ENCODE results near the gene YIPF3.

YIPF3 gene

DNA sequence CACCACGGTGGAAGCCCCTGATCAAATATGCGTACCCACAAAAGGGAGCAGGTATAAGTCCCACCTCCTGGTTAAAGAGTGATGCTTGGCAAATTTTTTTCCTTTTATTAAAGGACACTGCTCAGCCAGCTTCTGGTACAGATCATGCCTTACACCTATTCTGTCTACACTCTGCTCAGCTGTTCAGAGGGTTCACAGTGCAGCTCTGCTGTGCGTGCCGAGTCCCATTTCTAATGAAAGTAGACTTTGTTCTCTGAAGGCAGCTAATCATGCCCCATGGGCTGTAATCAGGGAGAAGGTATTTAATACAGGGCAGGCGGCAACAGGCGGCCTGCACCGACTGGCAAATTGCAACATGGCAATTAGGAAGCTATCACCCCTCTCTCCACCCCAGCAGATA lies 22.9 kb downstream of the YIPF3 start:
- TF ChIP-seq TAF1 (IDR thresholded peaks at IDR 0.05; ENCODE audit: low read depth, low read length) (no peak), POU2F2 (IDR thresholded peaks at IDR 0.05; ENCODE audit: low read depth, low read length) (no peak), POLR2A (IDR thresholded peaks at IDR 0.05; ENCODE audit: low read depth, low read length) (no peak), SPI1 (IDR thresholded peaks at IDR 0.05; ENCODE audit: low read depth, low read length) (no peak)
- no peak for FAIRE-seq
- no peak for DNase-seq (ENCODE audit: insufficient read length, low spot score)

DNA sequence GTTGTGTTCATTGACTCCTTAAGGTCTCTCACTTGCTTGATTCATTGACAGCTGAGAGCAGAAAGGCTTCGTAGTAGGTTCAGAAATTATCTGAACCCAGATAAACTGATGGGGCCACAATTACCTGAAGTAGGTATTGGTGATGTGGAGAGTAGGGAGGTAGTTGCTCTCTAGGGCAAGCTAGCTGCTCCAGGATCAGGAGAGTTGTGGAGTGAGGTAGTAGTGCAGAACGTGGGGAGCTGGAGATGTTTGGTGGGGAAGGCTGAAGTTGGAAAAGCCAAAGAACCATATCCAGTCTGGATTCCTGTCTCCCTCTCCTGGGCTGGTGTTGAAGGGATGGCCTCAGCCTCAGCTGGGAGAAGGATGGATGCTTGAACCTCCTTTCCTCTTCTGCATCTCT lies 23.5 kb downstream of the YIPF3 start:
- no peak for FAIRE-seq
- no peak for DNase-seq (ENCODE audit: insufficient read length, low spot score)
- TF ChIP-seq PAX5 (IDR thresholded peaks at IDR 0.05; ENCODE audit: insufficient read depth, low read length, severe bottlenecking) (no peak), POLR2AphosphoS5 (IDR thresholded peaks at IDR 0.05; ENCODE audit: low read depth, low read length) (no peak), SPI1 (IDR thresholded peaks at IDR 0.05; ENCODE audit: low read depth, low read length) (no peak), TAF1 (IDR thresholded peaks at IDR 0.05; ENCODE audit: low read depth, low read length) (no peak), POLR2A (IDR thresholded peaks at IDR 0.05; ENCODE audit: low read depth, low read length) (no peak), POU2F2 (IDR thresholded peaks at IDR 0.05; ENCODE audit: low read depth, low read length) (no peak)

DNA sequence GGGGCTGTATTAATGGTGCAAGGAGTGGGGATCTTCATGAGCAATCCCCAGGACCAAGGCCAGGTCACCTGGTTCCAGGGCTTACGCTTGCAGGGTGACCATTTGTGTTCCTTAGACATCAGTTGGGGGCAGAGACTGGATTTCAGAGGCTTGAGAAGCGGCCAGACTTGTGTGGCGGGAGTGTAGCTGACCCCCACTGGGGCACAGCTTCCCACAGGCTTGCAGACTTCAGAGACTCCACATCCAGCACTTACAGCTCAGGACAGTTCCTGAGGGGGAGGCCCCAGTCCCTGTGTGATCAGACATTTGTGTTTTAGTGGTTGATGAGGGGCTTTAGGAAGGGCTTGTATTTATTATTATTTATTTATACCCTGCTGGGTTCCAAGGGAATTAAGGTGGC lies 24.1 kb downstream of the YIPF3 start:
- DNase-seq (ENCODE audit: insufficient read length, low spot score) = no peak
- no peak for FAIRE-seq
- TF ChIP-seq POLR2AphosphoS5 (IDR thresholded peaks at IDR 0.05; ENCODE audit: low read depth, low read length) = no peak

DNA sequence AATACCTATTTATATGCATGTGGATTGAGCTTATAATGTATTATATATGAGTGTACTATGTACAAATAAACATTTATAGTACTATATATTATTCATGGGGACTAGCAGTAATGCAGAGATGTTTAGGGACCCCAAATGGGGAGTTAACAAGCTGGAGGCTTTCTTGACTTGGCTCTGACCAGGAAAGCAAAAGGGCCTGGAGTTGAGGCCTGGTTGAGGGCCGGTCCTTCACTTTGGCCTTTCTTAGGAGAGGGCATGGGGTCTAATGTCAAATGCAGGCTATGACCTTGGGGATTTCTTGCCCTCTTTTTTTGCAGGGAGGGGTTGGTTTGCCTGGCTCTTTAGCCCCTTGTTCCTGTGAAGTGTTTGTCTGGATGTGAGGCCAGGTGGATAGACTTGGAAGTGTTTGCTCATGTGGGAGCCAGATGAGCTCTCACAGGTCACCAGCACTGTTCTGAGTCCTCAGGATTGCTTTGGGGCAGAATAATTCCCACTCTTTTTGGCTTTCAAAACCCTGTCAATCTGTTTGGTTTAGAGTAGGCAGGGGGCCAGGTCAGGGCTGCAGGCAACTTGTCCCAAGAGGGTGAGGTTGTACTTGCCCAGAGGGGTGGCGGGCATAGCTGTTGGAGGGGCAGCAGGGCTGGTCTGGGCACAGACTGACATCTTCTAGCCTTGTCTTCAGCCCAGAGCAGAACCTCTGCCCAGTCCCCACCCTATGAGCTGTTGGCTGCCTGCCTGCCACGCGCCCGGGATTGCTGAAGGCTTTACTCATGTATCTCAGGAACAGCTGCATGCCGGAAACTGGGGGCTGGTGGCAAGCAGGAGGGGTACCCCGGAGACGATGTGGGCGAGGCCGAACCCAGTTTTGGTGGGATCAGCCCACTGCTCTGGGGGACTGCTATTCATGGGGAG lies 24.7 kb downstream of the YIPF3 start:
- DNase-seq (ENCODE audit: insufficient read length, low spot score) = no peak
- FAIRE-seq = no peak
- no peak for TF ChIP-seq POLR2AphosphoS5 (IDR thresholded peaks at IDR 0.05; ENCODE audit: low read depth, low read length)
- no peak for TF ChIP-seq PAX5 (IDR thresholded peaks at IDR 0.05; ENCODE audit: insufficient read depth, low read length, severe bottlenecking)
- TF ChIP-seq POU2F2 (IDR thresholded peaks at IDR 0.05; ENCODE audit: low read depth, low read length) = no peak
- no peak for TF ChIP-seq POLR2A (IDR thresholded peaks at IDR 0.05; ENCODE audit: low read depth, low read length)
- TF ChIP-seq TAF1 (IDR thresholded peaks at IDR 0.05; ENCODE audit: low read depth, low read length) = no peak
- no peak for TF ChIP-seq SPI1 (IDR thresholded peaks at IDR 0.05; ENCODE audit: low read depth, low read length)

DNA sequence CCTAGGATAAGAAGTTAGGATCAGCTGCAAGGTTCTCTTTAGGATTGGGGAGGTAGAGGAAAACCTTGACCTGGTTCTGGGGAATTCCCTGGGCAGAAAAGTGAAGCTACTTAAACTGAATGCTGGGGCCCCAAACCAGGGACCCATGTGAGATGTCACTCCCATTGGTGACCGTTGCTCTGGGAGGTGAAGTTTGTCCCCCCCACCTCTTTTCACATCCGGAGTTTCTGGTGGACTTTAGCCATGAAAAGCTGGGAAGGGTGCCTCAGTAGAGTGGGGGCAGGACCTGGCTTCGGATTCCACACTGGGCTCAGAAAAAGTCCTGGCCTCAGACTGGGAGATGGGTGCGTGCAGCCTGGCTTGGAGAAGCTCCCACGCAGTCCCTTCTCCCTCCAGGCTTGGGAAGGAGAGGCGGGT lies 26.2 kb downstream of the YIPF3 start:
- FAIRE-seq = no peak
- TF ChIP-seq PAX5 (IDR thresholded peaks at IDR 0.05; ENCODE audit: insufficient read depth, low read length, severe bottlenecking) (no peak), POU2F2 (IDR thresholded peaks at IDR 0.05; ENCODE audit: low read depth, low read length) (no peak), POLR2A (IDR thresholded peaks at IDR 0.05; ENCODE audit: low read depth, low read length) (no peak), TAF1 (IDR thresholded peaks at IDR 0.05; ENCODE audit: low read depth, low read length) (no peak), POLR2AphosphoS5 (IDR thresholded peaks at IDR 0.05; ENCODE audit: low read depth, low read length) (no peak), SPI1 (IDR thresholded peaks at IDR 0.05; ENCODE audit: low read depth, low read length) (no peak)
- no peak for DNase-seq (ENCODE audit: insufficient read length, low spot score)

DNA sequence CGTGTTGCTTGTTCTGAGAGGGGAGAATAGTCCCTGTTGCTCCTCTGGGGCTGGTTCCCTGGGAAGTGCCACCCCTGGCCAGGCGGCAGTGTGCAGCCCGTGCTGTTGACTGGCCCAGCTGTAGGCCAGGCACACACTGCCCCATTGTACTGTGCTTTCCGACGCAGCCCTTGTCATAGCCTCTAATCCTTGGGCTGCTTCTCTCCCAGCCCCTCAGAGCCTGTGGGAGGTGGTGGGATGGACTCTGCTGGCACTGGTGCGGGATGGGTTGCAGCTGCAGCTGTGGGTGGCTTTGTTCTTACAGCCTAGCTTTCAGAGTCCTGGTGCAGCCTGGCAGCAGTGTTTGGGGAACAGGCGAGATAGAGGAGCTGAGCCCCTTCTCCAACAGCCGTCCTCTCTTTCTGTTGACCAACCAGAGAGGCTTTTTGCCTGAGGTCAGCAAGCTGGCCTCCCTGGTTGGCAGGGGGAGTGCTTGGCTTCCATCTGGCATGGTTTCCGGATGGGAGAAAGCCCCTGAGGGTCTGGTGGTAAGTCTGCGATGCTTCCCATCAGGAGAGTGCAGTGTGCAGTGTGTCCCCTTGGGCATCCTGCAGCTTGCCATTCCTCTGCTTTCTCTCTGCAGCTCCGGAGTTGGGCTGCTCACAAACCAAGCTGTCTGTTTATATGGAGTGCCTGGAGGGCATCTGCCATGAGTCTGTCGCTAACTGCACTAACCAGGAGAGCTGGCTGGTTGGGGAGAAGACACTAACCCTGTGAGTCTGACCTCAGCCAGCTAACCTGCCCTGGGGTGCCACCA lies 27.3 kb downstream of the YIPF3 start:
- DNase-seq (ENCODE audit: insufficient read length, low spot score) (no peak), FAIRE-seq (no peak)
- TF ChIP-seq POLR2AphosphoS5 (IDR thresholded peaks at IDR 0.05; ENCODE audit: low read depth, low read length) = no peak
- TF ChIP-seq PAX5 (IDR thresholded peaks at IDR 0.05; ENCODE audit: insufficient read depth, low read length, severe bottlenecking) = no peak
- TF ChIP-seq SPI1 (IDR thresholded peaks at IDR 0.05; ENCODE audit: low read depth, low read length) = no peak
- TF ChIP-seq POLR2A (IDR thresholded peaks at IDR 0.05; ENCODE audit: low read depth, low read length) = no peak
- no peak for TF ChIP-seq TAF1 (IDR thresholded peaks at IDR 0.05; ENCODE audit: low read depth, low read length)
- TF ChIP-seq POU2F2 (IDR thresholded peaks at IDR 0.05; ENCODE audit: low read depth, low read length) = no peak

DNA sequence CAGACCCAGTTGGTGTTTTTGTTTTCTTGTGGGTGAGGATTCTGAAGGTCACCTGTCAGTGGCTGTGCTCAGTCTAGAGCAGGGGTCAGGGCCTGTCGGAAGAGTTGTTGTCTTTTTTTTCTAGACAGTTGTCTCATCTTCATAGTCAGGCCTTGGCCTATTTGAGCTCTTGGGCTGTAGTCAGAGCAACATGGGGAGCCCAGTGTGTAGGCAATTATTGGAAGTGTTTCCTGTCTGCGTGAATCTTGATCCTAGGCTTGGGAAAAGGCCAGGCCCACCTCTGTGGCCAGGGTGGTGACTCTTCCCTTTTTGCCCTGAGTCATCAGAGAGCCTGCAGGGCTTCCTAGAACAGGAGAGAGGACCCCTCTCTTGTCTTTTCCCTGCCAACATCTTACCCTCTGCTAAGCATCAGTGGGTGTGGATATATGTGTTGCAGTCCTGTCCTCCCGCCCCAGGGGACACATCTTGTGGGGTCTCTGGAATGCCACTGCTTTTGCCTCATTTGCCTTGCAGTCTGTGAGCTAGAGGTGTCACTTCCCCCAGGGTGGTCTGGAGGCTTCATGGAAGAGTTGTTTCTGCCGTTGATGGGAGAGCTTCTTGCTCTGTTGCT lies 28.0 kb downstream of the YIPF3 start:
- FAIRE-seq = no peak
- no peak for TF ChIP-seq POU2F2 (IDR thresholded peaks at IDR 0.05; ENCODE audit: low read depth, low read length)
- no peak for TF ChIP-seq POLR2AphosphoS5 (IDR thresholded peaks at IDR 0.05; ENCODE audit: low read depth, low read length)
- TF ChIP-seq PAX5 (IDR thresholded peaks at IDR 0.05; ENCODE audit: insufficient read depth, low read length, severe bottlenecking) = no peak
- TF ChIP-seq TAF1 (IDR thresholded peaks at IDR 0.05; ENCODE audit: low read depth, low read length) = no peak
- TF ChIP-seq SPI1 (IDR thresholded peaks at IDR 0.05; ENCODE audit: low read depth, low read length) = no peak
- no peak for DNase-seq (ENCODE audit: insufficient read length, low spot score)

DNA sequence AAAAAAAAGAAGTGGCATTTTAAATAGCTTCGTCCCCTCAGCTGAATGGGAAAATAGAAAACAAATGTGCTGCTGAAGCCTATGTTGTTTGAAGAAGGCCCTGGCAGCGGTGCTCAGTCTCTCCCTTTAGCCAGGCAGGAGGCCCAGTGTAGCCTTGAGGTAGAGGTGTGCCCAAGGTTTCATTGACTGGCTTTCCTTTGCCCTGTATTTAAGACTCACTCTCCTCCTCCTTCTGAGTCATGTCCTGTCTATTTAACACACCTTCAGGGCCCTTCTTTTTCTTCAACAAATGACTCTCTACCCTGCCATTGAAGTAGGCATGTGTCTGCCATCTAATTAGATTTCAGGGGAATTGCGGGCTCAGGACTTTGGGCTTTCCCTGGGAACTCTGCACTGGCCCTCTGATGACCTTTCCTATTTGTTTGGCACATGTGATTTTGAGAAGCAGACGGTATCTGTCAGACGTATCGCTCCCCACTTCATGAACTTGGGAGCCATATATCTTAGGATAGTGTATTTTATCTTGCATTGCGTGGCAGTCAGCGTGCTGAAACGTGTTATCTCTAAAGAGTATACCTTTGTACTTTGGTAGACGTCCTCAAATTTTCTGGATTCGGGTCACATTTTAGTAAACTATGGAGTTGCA lies 35.0 kb downstream of the YIPF3 start:
- no peak for FAIRE-seq
- TF ChIP-seq TAF1 (IDR thresholded peaks at IDR 0.05; ENCODE audit: low read depth, low read length) = no peak
- TF ChIP-seq POLR2AphosphoS5 (IDR thresholded peaks at IDR 0.05; ENCODE audit: low read depth, low read length) = no peak
- TF ChIP-seq POLR2A (IDR thresholded peaks at IDR 0.05; ENCODE audit: low read depth, low read length) = no peak
- no peak for TF ChIP-seq PAX5 (IDR thresholded peaks at IDR 0.05; ENCODE audit: insufficient read depth, low read length, severe bottlenecking)
- no peak for TF ChIP-seq SPI1 (IDR thresholded peaks at IDR 0.05; ENCODE audit: low read depth, low read length)
- no peak for TF ChIP-seq POU2F2 (IDR thresholded peaks at IDR 0.05; ENCODE audit: low read depth, low read length)

DNA sequence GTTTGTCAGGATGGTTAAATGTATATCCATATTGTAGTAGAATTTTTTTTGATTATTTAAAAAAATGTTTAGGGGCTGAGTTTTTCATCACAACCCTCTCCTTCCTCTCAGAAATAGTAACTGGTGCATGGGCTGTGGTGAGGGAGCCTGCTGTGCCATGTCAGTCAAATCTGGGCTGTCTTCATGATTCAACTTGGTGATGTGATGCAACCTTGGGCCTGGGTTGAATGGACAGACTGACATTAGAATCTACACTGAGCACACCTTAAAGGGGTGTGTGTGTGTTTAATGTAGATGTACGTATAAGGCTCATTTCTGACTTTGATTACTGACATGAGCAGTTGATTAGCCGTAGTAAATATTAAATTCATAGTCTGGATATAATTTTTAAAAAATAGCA lies 35.7 kb downstream of the YIPF3 start:
- FAIRE-seq = no peak
- TF ChIP-seq POLR2AphosphoS5 (IDR thresholded peaks at IDR 0.05; ENCODE audit: low read depth, low read length) (no peak), PAX5 (IDR thresholded peaks at IDR 0.05; ENCODE audit: insufficient read depth, low read length, severe bottlenecking) (no peak), SPI1 (IDR thresholded peaks at IDR 0.05; ENCODE audit: low read depth, low read length) (no peak), POLR2A (IDR thresholded peaks at IDR 0.05; ENCODE audit: low read depth, low read length) (no peak), TAF1 (IDR thresholded peaks at IDR 0.05; ENCODE audit: low read depth, low read length) (no peak), POU2F2 (IDR thresholded peaks at IDR 0.05; ENCODE audit: low read depth, low read length) (no peak)
- DNase-seq (ENCODE audit: insufficient read length, low spot score) = no peak

More for the DNA sequence above, 35.0 kb downstream of the YIPF3 start:
- DNase-seq (ENCODE audit: insufficient read length, low spot score) = no peak
